Measurements from ENCODE around the gene SNAP91. TPM values are rescaled to one million over a fixed set of nuclear protein-coding genes. Genes with fewer than 3 reads are reported as not detected.

The SNAP91 gene
- total RNA-seq, 1 donor from 2014 or later: not detected

DNA sequence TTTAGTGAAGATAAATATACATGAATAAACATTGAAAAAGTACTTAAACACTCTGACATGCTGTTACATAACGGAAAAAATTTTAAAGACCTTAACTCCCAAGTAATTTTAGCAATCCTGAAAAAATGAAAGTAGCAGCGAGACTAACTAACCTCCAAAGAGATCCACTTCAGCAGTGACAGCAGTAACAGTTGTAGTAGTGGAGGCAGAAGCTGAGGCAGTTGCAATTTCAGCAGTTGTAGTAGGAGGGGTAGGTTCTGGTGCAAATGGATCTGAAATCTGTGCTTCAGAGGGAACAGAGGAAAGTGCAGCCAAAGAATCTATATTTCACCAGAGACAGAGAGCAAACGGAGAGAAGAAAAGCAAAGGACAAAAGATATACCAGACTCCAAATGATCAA is 107.8 kb downstream of the SNAP91 start:
- no peaks in the 10 kb centered on the region for H3K4me1 ChIP-seq
- no peak overlapping the region for H3K4me3 ChIP-seq
- H3K9me3 ChIP-seq: no peaks in the 10 kb centered on the region
- ATAC-seq: no peak
- intact Hi-C loops (cut with DNase I): no loop called here
- DNase-seq: no peak
- TF ChIP-seq, protein P1, sequence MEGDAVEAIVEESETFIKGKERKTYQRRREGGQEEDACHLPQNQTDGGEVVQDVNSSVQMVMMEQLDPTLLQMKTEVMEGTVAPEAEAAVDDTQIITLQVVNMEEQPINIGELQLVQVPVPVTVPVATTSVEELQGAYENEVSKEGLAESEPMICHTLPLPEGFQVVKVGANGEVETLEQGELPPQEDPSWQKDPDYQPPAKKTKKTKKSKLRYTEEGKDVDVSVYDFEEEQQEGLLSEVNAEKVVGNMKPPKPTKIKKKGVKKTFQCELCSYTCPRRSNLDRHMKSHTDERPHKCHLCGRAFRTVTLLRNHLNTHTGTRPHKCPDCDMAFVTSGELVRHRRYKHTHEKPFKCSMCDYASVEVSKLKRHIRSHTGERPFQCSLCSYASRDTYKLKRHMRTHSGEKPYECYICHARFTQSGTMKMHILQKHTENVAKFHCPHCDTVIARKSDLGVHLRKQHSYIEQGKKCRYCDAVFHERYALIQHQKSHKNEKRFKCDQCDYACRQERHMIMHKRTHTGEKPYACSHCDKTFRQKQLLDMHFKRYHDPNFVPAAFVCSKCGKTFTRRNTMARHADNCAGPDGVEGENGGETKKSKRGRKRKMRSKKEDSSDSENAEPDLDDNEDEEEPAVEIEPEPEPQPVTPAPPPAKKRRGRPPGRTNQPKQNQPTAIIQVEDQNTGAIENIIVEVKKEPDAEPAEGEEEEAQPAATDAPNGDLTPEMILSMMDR (IDR thresholded peaks at IDR 0.05): no peak
- no peaks in the 10 kb centered on the region for H3K27me3 ChIP-seq
- H3K27ac ChIP-seq: no peak overlapping the region
- no peaks in the 10 kb centered on the region for H3K36me3 ChIP-seq

DNA sequence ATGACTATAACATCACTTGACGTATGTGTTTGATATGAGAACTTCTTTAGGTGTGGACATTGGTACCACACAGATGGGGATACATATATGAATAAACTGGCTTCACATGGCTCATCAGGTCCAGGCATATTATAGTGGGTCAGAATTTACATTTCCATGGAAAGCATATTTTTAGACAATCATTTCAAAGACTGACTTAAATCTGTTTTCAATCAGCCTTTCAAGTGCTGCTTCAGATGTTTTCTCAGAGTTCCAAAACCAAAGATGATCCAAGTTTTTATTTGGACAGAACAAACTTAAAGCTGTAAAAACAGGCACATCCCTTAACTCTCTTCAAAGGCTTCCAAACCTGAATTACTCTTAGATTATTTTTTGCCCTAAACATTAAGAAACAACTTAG is 108.4 kb downstream of the SNAP91 start:
- no peaks in the 10 kb centered on the region for H3K36me3 ChIP-seq
- DNase-seq (no peak), ATAC-seq (no peak)
- H3K27ac ChIP-seq: no peak overlapping the region
- H3K9me3 ChIP-seq: no peaks in the 10 kb centered on the region
- H3K4me1 ChIP-seq: no peaks in the 10 kb centered on the region
- intact Hi-C loops (cut with DNase I): no loop called here
- no peak overlapping the region for H3K4me3 ChIP-seq
- TF ChIP-seq, protein P1 (IDR thresholded peaks at IDR 0.05): no peak
- H3K27me3 ChIP-seq: no peaks in the 10 kb centered on the region

- Histone ChIP-seq H3K36me3 (no peaks in the 10 kb centered on the region), H3K4me3 (no peak overlapping the region), H3K4me1 (no peaks in the 10 kb centered on the region), H3K27me3 (no peaks in the 10 kb centered on the region), H3K9me3 (no peaks in the 10 kb centered on the region), H3K27ac (no peak overlapping the region)
- TF ChIP-seq, protein P1 (IDR thresholded peaks at IDR 0.05): no peak
- intact Hi-C loops (cut with DNase I): no loop called here
- ATAC-seq (no peak), DNase-seq (no peak)
These were observed 111.4 kb downstream of the SNAP91 start for GRCh38 chr6:83597511-83597910.

DNA sequence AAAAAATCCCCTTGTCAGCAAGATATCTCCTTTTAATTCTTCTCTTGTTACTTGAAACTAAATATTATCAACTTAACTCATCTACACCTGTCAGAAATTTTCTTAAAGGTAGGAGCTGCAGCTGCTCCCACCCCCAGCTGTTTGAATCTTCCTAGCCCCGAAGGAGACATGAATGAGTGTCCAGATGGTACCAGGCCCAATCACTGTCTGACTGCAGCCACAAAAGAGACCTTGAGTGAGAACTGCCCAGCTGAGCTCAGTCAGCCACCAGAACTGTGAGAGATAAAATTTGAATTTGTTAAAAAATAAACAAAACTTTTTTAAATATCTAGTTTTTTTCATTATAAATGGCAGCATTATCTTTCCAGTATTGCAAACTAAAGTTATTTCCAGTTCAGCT is 111.8 kb downstream of the SNAP91 start:
- intact Hi-C loops (cut with DNase I): no loop called here
- DNase-seq (no peak), ATAC-seq (no peak)
- Histone ChIP-seq H3K27ac (no peak overlapping the region), H3K4me3 (no peak overlapping the region), H3K27me3 (no peaks in the 10 kb centered on the region), H3K4me1 (no peaks in the 10 kb centered on the region), H3K9me3 (no peaks in the 10 kb centered on the region), H3K36me3 (no peaks in the 10 kb centered on the region)
- TF ChIP-seq, protein P1 (IDR thresholded peaks at IDR 0.05): no peak

DNA sequence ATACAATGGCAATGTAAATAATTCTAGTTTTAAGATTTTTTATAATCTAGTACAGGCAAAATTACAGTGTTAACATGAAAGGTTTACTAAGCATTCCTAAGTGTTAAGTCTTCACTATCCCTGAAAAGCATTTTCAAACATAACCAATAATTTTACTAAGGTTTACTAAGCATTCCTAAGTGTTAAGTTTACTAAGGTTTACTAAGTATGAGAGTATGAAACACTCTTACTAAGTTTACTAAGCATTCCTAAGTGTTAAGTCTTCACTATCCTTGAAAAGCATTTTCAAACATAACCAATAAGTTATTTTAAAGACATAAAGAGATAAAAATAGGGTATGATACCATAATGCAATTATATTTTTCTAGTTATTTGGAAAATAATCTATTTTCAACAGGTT is 114.0 kb downstream of the SNAP91 start:
- Histone ChIP-seq H3K9me3 (no peaks in the 10 kb centered on the region), H3K4me3 (no peak overlapping the region), H3K36me3 (no peaks in the 10 kb centered on the region), H3K27me3 (no peaks in the 10 kb centered on the region), H3K4me1 (no peaks in the 10 kb centered on the region), H3K27ac (no peak overlapping the region)
- DNase-seq (no peak), ATAC-seq (no peak)
- TF ChIP-seq, protein P1 (IDR thresholded peaks at IDR 0.05): no peak
- intact Hi-C loops (cut with DNase I): no loop called here

- DNase-seq: no peak
- TF ChIP-seq, protein P1 (IDR thresholded peaks at IDR 0.05): no peak
- intact Hi-C loops (cut with DNase I): no loop called here
- Histone ChIP-seq H3K36me3 (no peaks in the 10 kb centered on the region), H3K27ac (no peak overlapping the region), H3K27me3 (no peaks in the 10 kb centered on the region), H3K4me1 (no peaks in the 10 kb centered on the region), H3K4me3 (no peak overlapping the region), H3K9me3 (no peaks in the 10 kb centered on the region)
- ATAC-seq: no peak
These were observed 115.5 kb downstream of the SNAP91 start for GRCh38 chr6:83593395-83593785.
